ENCODE data around the gene PRIM1.

PRIM1 gene

GRCh38 chr12:56751712-56752598 is at the start of gene PRIM1 (continued):
- TF ChIP-seq ZBTB1 (tag by site-specific recombination; IDR thresholded peaks at IDR 0.05) (peak; percentile 59; the same call in 1 of the 2 replicates), ZNF48 (tag by site-specific recombination; IDR thresholded peaks at IDR 0.05) (no peak), ZSCAN16 (tag by site-specific recombination; IDR thresholded peaks at IDR 0.05) (no peak), ZNF223 (tag by site-specific recombination; IDR thresholded peaks at IDR 0.05) (no peak), ZFP37 (tag by site-specific recombination; IDR thresholded peaks at IDR 0.05) (0 out of 2 replicates have a peak, but pooled peaks have one; percentile 66), ZNF18 (tag by site-specific recombination; IDR thresholded peaks at IDR 0.05) (no peak), ZNF560 (tag by site-specific recombination; IDR thresholded peaks at IDR 0.05; ENCODE audit: borderline replicate concordance) (no peak), ZNF449 (tag by site-specific recombination; IDR thresholded peaks at IDR 0.05) (peak; percentile 58; the same call in 1 of the 2 replicates), ZIC2 (tag by site-specific recombination; IDR thresholded peaks at IDR 0.05) (peak; percentile 8; the same call in 1 of the 2 replicates), ZFP41 (tag by site-specific recombination; IDR thresholded peaks at IDR 0.05; ENCODE audit: borderline replicate concordance) (no peak), ZNF121 (tag by site-specific recombination; IDR thresholded peaks at IDR 0.05) (no peak), MZF1 (tag by site-specific recombination; IDR thresholded peaks at IDR 0.05; ENCODE audit: borderline replicate concordance) (no peak), BCL11A (tag by site-specific recombination; IDR thresholded peaks at IDR 0.05; ENCODE audit: low read depth) (peak; percentile 16; the same call in 1 of the 2 replicates), ZNF146 (tag by site-specific recombination; IDR thresholded peaks at IDR 0.05) (no peak), ZBTB20 (tag by site-specific recombination; IDR thresholded peaks at IDR 0.05) (peak; percentile 27; the same call in 1 of the 2 replicates), ZNF248 (tag by site-specific recombination; IDR thresholded peaks at IDR 0.05) (no peak), ZNF558 (tag by site-specific recombination; IDR thresholded peaks at IDR 0.05) (peak; percentile 24; the same call in 1 of the 2 replicates), IKZF3 (tag by site-specific recombination; IDR thresholded peaks at IDR 0.05) (peak; percentile 43; the same call in 1 of the 2 replicates), ZNF2 (tag by site-specific recombination; IDR thresholded peaks at IDR 0.05) (peak; percentile 78), KLF16 (tag by site-specific recombination; IDR thresholded peaks at IDR 0.05) (no peak; the same call in 1 of the 2 replicates), GLIS2 (tag by site-specific recombination; IDR thresholded peaks at IDR 0.05) (peak; percentile 33; the same call in 1 of the 2 replicates), ZNF658 (tag by site-specific recombination; IDR thresholded peaks at IDR 0.05) (no peak), ZNF175 (tag by site-specific recombination; IDR thresholded peaks at IDR 0.05) (no peak), ZSCAN23 (tag by site-specific recombination; IDR thresholded peaks at IDR 0.05) (0 out of 2 replicates have a peak, but pooled peaks have one; percentile 39), SP2 (tag by site-specific recombination; IDR thresholded peaks at IDR 0.05) (no peak; the same call in none of the 2 replicates), KLF8 (tag by site-specific recombination; IDR thresholded peaks at IDR 0.05) (peak; percentile 4; the same call in 1 of the 2 replicates), ZNF140 (tag by site-specific recombination; IDR thresholded peaks at IDR 0.05) (no peak), ZBTB17 (tag by site-specific recombination; IDR thresholded peaks at IDR 0.05) (peak; percentile 89), ZNF341 (tag by site-specific recombination; IDR thresholded peaks at IDR 0.05; ENCODE audit: low read depth) (peak; percentile 80), ZNF16 (tag by site-specific recombination; IDR thresholded peaks at IDR 0.05; ENCODE audit: low read depth) (no peak), ZNF843 (tag by site-specific recombination; IDR thresholded peaks at IDR 0.05) (peak; percentile 35; the same call in 1 of the 2 replicates), ZNF596 (tag by site-specific recombination; IDR thresholded peaks at IDR 0.05) (no peak), ZNF112 (tag by site-specific recombination; IDR thresholded peaks at IDR 0.05) (no peak), ZNF169 (tag by site-specific recombination; IDR thresholded peaks at IDR 0.05) (no peak), ZNF433 (tag by site-specific recombination; IDR thresholded peaks at IDR 0.05; ENCODE audit: low read depth) (no peak), ATF2 (tag by site-specific recombination; IDR thresholded peaks at IDR 0.05; ENCODE audit: low read depth) (0 out of 2 replicates have a peak, but pooled peaks have one; percentile 6), ZFP3 (tag by site-specific recombination; IDR thresholded peaks at IDR 0.05; ENCODE audit: low read depth) (no peak), SP7 (tag by site-specific recombination; IDR thresholded peaks at IDR 0.05) (peak; percentile 70)
